NCI-H146 (cell line): ENCODE data around the gene NCF1.
"Not testable (repeated sequence)": the region's sequence is repeated elsewhere in the genome, so short reads cannot be mapped to it uniquely, and the experiment has no call there.

Source experiments
- DNase-seq: peaks from one replicate; lab custom pipeline; 2025; lab: John Stamatoyannopoulos, UW

Gene NCF1

DNA sequence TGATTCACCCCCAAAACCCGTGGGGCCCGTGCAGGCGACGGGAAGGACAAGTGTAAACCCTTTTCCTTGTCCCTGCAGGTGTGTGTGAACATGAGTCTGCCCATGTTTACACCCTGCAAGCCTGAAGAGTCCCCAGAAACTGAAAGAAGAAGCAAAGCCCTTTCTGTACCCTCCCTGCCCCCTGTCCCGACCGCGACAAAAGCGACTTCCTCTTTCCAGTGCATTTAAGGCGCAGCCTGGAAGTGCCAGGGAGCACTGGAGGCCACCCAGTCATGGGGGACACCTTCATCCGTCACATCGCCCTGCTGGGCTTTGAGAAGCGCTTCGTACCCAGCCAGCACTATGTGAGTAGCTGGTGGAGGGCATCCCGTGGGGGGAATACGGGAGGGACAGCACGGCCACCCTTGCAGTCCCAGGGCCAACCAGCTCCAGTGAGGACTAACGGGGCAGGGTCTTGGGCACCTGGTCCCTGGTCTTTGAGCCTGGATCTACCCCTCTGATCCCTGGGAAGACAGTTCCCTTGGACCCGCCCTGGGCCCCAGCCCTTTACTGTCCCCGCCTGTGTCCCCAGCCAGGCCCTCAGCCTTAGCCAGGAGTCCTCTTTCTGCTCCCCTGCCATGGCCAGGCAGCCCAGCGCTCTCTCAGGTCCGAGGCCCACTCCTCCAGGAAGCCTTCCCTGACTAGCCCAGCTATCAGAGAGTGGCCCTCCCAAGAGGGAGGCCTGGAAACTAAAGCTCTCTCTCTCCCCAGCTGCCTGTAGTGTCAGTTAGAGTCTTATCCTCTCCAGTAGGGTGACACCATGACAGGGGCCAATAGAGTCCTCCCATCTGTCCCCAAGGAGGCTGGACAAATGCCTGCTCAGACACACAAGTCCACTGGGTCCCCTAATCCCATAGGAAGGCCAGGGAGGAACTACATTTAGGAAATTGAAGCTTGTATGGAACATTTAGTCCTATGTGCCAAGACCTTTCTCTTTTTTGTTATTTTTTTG lies at the start of gene NCF1:
Gene NCF1, plus strand, starts transcription at position 252 of the 991 bp plus-strand sequence. Its CDS starts 21 bp downstream, at position 273.
- DNase-seq = not testable (repeated sequence)

DNA sequence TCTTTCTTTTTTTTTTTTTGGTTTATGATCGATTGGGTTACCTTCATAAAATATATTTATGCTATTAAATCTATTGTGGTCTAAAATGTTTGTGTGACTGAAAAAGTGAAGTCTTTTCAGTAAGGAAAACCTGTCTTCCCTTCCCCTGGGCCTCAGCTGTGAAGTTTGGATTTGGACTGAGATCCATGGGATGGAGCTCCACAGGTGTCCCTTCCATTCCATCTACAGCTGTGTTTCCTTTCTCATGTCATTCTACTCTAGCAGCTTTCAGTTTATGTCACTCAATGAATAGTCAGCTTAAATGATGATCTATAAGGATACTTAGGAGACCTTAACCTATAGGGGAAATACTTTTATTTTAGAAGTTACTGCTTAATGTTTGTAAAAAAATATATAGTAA lies 48.0 kb upstream of the NCF1 start:
- no peak for DNase-seq

DNA sequence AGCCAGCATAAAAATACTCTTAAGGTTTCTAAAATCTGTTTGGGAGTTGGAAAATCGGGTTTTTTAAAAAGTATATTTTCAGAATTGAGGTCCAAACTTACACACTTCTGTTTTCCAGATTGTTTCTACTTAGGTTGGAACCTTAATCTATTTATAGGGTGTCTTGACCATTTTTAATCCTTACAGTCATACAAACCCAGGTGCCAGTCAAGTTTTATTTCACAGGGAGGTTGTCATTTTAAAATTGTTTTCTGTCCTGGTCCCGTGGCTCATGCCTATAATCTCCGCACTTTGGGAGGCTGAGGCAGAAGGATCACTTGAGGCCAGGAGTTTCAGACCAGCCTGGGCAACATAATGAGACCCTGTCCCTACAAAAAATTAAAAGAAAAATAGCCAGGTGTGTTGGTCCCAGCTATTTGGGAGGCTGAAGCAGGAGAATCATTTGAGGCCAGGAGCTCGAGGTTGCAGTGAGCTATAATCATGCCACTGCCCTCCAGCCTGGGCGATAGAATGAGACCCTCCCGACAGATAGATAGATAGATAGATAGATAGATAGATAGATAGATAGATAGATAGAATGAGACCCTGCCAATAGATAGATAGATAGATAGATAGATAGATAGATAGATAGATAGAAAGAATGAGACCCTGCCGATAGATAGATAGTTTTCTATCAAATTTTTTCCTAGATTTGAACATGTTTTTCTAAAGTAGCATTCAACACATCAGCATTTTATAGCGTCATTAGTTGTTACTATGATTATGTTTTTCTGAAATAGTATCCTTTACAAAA lies 47.3 kb upstream of the NCF1 start:
- DNase-seq = no peak

DNA sequence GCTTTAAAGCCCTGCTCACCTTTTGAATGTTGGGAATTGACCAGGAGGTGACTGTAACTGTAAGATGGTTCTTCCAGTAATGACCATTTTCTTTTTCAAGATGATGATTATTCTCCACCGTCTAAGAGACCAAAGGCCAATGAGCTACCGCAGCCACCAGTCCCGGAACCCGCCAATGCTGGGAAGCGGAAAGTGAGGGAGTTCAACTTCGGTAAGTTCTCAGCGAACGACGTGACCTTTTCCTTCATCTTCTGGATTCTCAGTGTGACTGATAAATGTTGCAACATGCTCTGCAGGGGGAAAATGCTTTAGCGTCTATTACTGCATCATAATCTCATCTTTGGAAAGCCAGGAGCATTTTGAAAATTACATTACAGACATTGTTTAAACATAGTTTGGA lies 45.1 kb upstream of the NCF1 start:
- not testable (repeated sequence) for DNase-seq

DNA sequence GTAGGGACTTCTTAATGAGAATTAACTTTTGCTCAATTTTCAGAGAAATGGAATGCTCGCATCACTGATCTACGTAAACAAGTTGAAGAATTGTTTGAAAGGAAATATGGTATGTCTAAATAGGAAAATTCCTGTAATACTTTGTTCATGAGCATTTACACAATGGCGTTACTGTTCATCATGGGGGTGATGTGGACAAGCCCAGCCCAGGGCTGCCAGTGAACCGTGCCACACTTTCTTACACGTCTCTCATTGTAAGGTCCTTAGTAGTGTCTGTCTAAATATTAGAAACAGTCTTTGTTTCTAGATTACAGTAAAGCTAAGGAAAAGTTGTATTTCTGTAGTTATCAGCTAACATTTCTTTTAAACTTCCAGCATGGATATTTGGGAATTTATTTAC lies 43.6 kb upstream of the NCF1 start:
- not testable (repeated sequence) for DNase-seq

DNA sequence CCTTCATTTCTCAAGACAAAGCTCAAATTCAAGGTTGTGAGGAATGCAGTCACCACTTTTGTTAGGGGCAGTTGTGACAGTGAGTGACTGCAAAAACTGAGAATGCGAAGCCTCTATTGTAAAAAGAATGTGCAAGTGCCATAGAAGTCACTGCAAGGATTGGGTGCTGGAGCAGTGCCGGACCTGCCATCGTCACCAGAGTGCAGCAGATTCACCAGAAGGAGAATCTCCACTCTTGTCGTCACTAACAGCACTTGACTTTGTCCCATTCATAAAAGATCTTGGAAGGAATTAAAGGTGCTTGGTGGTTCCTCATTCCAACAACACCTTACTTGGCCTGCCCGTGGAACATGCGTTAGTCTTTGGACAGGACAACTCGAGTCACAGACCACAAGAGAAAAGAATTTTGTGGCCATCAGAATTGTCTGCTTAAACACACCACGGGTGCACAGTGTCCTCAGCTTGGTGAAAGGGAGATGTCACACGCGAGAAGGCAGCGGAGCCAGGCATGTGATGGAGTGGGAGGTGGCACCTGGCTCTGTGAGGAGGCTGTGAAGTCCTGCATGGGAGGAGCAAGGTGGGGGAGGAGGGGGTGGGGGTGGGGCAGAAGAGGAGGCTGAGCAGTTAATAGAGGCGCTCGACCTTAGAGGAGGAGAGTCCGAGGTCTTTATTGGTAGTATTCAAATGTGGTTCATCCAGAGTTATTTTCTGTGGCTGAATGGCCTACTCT lies 33.7 kb upstream of the NCF1 start:
- DNase-seq = not testable (repeated sequence)

DNA sequence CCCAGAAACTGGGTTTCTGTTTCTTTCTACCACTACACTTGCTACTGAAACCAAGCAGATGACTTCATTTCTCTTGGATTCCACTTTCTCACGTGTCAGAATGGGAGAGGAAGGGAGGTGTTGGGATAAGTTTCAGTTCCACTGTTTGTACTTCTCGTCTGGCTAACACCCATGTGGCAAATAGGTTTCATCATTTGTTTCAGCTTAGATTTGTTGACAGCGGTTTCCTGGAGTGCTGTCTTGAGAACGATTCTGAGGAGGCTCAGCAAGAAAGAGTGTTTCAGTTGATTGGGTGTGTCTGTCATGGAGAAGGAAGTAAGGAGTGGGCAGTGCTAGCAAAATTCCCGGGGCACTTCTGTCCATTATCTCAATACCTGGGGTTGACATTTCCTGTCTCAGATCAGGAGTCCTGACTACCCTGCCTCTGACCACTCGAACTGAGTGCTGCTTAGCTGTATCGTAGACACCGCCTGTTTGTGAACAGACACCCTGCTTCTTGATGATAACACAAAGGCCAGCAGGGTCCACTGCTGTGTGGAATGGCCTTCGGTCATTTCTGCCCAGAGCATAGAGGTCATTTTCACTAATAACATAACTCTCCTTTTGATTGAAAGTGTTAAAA lies 29.8 kb upstream of the NCF1 start:
- DNase-seq = not testable (repeated sequence)

DNA sequence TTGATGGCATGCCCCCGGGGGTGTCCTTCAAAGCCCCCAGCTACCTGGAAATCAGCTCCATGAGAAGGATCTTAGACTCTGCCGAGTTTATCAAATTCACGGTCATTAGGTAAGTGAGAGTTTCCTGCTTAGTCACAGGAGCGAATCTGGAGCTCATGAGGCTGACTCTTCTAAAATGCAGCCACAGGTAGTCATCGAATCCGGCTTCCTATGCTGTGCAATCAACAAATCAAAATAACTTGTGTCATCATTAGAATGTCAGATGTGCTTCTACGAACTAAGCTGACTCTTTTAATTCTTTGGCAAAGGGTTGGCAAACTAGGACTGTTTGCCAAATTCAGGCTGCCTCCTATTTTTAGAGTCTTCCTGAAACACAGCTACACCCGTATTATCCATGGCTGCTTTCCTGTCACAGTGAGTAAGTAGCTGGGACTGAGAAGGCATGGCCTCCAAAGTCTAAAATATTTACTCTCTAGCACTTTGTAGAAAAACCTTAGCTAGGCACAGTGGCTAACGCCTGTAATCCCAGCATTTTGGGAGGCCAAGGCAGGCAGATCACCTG lies 19.8 kb upstream of the NCF1 start:
- not testable (repeated sequence) for DNase-seq

DNA sequence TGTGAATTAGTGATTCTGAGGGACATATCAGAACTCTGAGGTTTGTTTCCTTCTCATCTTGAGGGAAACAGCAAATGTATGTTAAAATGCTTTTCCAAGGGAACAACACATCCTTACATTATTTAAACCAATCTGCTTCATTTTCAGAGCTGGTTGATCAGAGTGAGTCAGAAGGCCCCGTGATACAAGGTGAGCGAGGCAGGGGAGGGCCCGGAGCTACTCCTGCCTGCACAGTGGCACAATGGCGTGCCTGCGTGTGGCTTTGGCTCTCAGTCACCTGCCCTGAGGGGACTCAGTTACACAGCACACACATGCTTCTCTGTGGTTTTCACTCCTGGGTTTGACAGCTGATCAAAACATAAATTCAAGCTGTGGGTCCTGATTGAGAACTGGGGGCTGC lies 17.1 kb upstream of the NCF1 start:
- not testable (repeated sequence) for DNase-seq

DNA sequence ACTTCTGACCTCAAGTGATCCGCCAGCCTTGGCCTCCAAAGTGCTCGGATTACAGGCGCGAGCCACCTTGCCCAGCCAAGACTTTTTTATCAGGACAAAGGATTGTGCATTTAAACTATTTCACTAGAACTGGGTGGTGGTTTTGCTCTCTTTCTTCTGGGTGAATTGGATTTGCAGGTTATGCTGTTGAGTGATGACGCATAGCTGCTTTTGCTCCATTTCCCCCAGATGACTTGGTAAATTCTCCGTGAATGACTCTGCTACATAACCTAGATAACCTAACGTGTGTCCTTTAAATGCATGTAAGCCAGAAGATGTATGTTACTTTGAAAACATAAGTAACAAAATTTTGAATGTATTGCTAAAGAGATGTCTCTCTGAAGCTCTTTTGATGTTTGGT lies 15.5 kb upstream of the NCF1 start:
- DNase-seq = not testable (repeated sequence)

DNA sequence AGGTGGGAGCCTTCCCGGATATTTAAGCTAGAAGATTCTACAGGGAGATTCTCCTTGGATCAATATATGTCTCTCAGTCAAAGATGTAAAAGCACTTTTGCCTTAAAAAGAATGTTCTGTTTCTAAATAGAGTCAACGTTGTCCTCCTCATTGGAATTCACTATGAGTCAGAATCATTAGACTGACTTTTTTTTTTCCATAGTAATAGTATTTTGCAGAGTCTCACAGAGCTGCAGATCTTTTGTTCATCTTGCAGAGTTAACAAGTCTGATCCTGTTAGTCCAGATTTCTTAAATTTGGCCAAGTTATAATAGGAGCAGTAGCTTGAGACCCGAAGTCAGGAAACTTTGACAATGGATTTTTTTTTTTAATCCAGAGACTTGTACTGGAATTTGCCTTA lies 14.8 kb upstream of the NCF1 start:
- DNase-seq = not testable (repeated sequence)

DNA sequence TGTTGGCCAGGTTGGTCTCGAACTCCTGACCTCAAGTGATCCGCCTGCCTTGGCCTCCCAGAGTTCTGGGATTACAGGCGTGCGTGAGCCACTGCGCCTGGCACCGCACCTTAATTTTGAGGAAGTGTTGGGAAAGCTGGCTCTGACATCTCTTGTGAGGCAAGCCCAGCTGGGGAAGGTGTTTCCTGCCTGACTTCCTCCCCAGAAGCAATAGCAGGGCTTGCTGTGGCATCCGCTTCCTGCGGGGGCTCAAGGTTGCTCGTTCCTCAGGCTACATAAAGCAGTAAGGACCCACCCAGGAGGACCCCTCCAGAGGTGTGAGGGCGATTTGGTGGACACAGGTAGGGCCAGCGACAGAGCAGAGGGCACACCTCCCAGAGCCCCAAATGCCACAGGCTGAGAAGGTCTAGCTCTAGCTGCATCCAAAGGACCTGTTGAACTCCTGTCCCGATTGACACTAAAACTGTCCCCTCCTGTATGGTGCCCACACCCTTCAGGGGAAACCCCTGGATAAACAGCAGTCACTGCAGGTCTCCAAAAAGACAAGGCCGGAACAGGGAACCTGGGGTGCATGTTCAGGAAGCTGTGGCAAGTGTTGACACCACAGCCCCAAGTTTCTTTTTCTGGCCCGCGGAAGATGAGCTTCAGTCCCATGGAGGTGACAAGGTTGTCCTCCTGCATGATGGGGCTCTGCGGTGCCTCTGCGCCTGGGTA lies 8.4 kb upstream of the NCF1 start:
- DNase-seq = not testable (repeated sequence)

DNA sequence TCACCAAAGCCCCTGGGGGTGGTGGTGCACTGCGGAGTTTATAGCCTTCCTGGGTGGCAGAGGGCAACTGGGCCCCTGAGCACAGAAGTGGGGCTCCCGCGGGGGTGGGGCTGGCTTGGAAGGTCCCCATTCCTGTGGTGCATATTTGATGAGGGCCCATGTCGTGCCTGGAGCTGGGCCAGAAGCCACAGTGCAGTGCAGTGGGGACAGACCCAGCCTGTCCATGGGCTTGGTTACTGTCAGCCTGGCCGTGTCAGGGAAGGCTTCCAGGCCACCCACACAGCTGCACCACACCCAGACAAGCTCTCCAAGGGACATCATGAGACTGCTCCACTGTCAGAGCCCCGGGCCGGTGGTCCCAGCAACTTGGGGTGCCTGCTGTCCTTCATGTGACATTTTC lies 7.3 kb upstream of the NCF1 start:
- not testable (repeated sequence) for DNase-seq

DNA sequence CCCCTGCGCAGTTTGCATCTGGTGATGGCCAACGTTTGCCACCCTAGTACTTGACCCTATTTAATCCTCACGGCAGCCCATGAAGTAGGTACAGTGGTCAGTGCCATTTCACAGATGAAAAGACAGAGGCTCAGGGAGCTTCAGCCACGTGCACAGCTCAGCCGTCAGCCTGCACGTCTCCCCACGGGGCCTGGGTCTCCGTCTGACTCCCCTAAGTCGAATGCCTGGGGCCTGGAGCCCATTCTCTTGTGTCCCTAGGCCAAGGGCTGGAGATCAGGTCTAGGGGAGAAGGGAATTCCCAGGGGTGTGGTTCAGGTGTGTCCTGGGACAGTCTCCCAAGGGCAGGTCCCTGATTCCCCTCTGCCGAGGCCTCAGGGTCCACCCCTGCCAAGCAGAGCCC lies 6.8 kb upstream of the NCF1 start:
- not testable (repeated sequence) for DNase-seq

DNA sequence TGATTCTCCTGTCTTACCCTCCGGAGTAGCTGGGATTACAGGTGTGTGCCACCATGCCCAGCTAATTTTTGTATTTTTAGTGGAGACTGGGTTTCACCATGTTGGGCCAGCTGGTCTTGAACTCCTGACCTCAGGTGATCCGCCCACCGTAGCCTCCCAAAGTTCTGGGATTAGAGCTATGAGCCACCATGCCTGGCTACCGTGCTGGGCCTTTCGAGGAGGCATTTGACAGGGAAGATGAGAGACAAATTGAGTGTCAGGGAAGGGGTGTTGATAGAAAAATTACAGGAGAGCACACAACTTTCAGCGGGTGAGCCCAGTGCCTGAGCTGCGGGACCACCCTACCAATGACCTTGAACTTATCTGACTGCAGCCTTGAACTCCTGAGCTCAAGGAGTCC lies 3.7 kb upstream of the NCF1 start:
- not testable (repeated sequence) for DNase-seq

DNA sequence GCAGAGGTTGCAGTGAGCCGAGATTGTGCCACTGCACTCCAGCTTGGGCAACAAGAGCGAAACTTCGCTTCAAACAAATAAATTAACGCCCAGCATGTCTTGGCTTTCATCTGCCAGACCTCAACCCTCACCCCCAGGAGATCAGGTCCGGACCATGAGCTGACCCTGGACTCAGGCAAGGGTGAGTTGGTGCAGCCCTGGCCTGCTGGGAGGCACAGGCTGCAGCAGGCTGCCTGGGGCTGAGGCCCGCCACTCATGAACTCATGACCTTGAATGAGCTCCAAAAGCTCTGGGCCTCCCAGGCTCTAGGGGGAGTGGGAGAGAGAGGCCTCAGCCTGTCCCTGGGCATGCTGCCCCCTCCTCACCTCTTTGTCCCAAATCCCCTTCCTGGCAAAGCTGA lies 1.7 kb upstream of the NCF1 start:
- DNase-seq = not testable (repeated sequence)

DNA sequence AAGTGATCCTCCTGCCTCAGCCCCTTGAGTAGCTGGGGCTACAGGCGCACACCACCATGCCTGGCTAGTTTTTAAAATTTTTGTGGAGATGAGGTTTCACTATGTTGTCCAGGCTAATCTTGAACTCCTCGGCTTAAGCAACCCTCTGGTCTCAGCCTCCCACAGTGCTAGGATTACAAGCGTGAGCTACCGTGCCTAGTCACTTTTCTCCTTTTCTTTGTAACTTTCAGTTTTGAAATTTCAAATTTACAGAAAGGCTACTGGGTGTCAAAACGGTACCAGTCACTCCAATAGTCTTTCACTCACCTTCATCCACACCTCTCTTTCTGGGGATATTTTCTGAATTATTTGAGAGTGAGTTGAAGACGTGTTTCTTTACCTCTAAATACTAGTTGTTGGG lies 1.3 kb downstream of the NCF1 start:
- not testable (repeated sequence) for DNase-seq

DNA sequence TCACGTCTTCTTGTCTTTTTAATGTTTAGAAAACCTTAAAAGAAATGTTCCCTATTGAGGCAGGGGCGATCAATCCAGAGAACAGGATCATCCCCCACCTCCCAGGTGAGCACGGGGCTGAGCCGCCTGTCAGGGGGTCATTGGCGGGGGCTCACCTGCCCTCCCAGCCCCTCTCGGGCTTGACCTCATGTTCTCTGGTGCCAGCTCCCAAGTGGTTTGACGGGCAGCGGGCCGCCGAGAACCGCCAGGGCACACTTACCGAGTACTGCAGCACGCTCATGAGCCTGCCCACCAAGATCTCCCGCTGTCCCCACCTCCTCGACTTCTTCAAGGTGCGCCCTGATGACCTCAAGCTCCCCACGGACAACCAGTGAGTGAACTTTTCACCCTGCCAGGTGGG lies 5.2 kb downstream of the NCF1 start:
- DNase-seq = not testable (repeated sequence)

DNA sequence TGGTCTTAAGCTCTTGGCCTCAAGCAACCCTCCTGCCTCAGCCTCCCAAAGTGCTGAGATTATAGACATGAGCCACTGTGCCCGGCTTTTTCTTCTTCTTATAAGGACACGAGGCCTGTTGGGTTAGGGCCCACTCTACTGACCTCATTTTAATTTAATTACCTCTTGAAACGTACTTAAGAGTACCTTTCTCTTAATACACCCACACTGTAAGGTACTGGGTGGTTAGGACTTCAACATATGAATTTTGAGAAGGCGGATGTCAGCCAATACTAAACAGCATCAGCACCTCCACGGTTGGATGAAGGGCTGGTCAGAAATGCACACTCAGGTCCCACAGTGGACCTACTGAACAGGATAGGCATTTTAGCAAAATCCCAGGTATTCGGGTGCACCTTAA lies 7.9 kb downstream of the NCF1 start:
- not testable (repeated sequence) for DNase-seq

DNA sequence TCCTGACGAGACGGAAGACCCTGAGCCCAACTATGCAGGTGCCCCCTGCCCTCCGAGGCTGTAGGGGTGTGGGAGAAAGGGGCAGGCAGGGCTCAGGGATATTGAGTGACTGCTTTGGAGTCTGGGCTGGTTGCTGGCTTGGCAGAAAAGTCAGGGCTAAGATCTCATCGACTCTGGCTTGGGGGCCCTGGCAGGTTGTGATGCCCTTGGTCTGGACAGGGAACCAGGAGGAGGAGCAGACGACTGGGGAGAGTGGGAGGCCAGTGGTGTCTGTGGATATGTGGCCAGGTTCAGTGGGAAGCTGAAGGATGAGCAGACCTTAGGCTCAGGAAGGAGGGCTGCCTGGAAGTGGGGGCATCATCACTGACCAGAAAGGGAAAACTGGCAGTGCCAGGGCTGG lies 9.8 kb downstream of the NCF1 start:
- DNase-seq = not testable (repeated sequence)
